ENCODE results near the gene MAMLD1.

Gene MAMLD1

DNA sequence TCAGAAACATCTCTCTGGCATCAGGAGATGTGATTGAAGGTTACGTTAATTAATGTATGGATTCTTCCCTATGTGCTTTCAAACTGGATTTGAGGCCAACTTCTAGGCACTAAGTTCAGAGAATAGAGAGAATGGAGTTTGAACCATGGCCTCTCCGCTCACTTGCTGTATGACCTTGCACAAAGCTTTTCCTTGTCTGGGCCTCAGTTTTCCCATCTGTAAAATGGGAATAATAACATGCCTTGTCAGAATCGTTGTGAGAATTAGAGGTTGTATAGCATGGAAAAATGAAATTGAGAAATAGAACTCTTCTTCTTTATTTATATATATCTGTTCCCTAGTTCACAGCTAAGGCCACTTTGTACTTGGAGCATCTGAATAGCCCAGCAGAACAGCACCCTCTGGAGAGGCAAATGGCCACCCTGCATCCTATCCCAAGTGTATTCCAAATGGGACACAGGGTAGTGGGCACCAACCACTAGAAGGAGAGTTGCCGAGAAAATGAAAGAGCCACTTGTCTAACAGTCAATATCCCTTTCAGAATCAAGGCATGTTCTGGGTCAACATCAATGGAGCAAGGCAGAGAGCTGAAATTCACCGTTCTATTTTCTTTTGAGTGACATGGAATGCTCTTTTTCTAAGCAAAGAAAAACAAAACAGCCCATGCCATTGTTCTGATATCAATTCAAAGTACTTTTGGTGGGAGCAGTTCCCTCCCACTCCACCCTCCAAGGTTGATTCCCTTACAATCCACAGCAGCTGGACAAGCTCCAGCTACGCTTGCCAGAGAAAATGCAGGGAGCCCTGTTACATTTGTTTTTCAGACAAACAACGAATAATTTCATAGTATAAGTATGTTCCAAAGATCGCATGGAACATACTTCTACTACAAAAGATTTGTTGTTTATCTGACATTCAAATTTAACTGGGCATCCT is 182.0 kb downstream of the MAMLD1 start:
- Histone ChIP-seq H3K4me3 (ENCODE audit: low read depth in 1 of 5, low read length in 5 of 5) (no peak overlapping the region), H3K27me3 (ENCODE audit: control insufficient read depth in 5 of 5, insufficient read depth in 4 of 5, low read length in 5 of 5) (peaks cover 0 to 7% (median 4%) of the 10 kb centered on the region in 5 donors), H3K9ac (ENCODE audit: low read length in 5 of 5) (no peak overlapping the region), H3K4me1 (ENCODE audit: control insufficient read depth in 5 of 5, insufficient read depth in 5 of 5, low read length in 5 of 5) (peaks cover 0 to 27% (median 12%) of the 10 kb centered on the region in 5 donors), H3K9me3 (ENCODE audit: control insufficient read depth in 5 of 5, low read length in 5 of 5) (peaks cover 0 to under 1% (median 0%) of the 10 kb centered on the region in 5 donors), H3K36me3 (ENCODE audit: control insufficient read depth in 5 of 5, insufficient read depth in 5 of 5, low read length in 5 of 5) (no peaks in the 10 kb centered on the region), H3K27ac (ENCODE audit: low read depth, low read length) (no peak overlapping the region)

- peak overlapping the region in 2 of 5 donors; percentile 41 to 62 for H3K4me3 ChIP-seq (ENCODE audit: low read depth in 1 of 5, low read length in 5 of 5)
- no peaks in the 10 kb centered on the region for H3K9me3 ChIP-seq (ENCODE audit: control insufficient read depth in 5 of 5, low read length in 5 of 5)
- H3K4me1 ChIP-seq (ENCODE audit: control insufficient read depth in 5 of 5, insufficient read depth in 5 of 5, low read length in 5 of 5), result peaks cover 0 to 27% (median 12%) of the 10 kb centered on the region in 5 donors
- H3K36me3 ChIP-seq (ENCODE audit: control insufficient read depth in 5 of 5, insufficient read depth in 5 of 5, low read length in 5 of 5), result no peaks in the 10 kb centered on the region
- peak overlapping the region; percentile 38 for H3K27ac ChIP-seq (ENCODE audit: low read depth, low read length)
- H3K27me3 ChIP-seq (ENCODE audit: control insufficient read depth in 5 of 5, insufficient read depth in 4 of 5, low read length in 5 of 5), result peaks cover 0 to 7% (median 4%) of the 10 kb centered on the region in 5 donors
- no peak overlapping the region for H3K9ac ChIP-seq (ENCODE audit: low read length in 5 of 5)
These were observed 183.6 kb downstream of the MAMLD1 start for GRCh38 chrX:150546711-150547153.

DNA sequence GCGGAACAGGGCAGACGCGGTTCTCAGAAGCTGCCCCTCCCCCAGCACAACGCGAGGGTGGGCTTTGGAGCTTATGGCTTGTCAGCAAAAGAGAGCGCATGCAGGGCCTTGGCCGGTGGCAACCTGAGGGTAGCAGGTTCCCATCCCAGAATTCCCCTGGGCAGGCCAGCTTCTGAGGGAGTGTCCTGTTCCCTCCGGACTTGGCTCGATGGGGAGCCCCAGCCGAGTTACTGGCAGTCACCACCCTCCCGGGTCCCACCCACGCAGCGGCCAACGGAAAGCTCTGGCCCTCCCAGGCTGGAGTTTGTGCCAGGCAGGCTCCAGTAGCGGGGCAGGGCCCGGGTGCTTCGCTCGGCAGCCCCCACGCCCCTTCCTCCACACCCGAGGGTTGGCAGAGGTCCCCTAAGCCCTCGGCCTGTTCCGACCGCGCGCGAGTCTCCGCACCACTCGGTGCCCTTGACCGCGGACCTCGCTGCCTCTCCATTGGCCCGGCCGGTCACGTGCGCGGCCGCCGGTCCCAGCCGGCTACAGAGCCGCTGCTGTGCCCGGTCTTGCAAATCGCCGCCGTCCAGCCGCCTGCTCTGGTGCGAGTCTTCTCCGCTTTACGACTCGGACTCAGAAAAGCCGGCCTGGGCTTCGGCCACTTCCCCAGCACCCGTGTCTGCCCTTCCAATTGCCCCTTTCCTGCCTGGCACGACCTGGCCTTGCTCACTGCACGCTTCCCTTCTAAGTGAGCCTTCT is 184.4 kb downstream of the MAMLD1 start:
- H3K4me1 ChIP-seq (ENCODE audit: control insufficient read depth in 5 of 5, insufficient read depth in 5 of 5, low read length in 5 of 5), result peaks cover 0 to 27% (median 12%) of the 10 kb centered on the region in 5 donors
- peak overlapping the region; percentile 38 for H3K27ac ChIP-seq (ENCODE audit: low read depth, low read length)
- peaks cover 0 to 7% (median 4%) of the 10 kb centered on the region in 5 donors for H3K27me3 ChIP-seq (ENCODE audit: control insufficient read depth in 5 of 5, insufficient read depth in 4 of 5, low read length in 5 of 5)
- no peaks in the 10 kb centered on the region for H3K36me3 ChIP-seq (ENCODE audit: control insufficient read depth in 5 of 5, insufficient read depth in 5 of 5, low read length in 5 of 5)
- H3K9me3 ChIP-seq (ENCODE audit: control insufficient read depth in 5 of 5, low read length in 5 of 5), result no peaks in the 10 kb centered on the region
- peak overlapping the region in 3 of 5 donors; percentile 29 to 59 (median 31) for H3K9ac ChIP-seq (ENCODE audit: low read length in 5 of 5)
- peak overlapping the region; percentile 28 to 62 (median 41) for H3K4me3 ChIP-seq (ENCODE audit: low read depth in 1 of 5, low read length in 5 of 5)

GRCh38 chrX:150548251-150548650 is 185.1 kb downstream of the MAMLD1 start:
- H3K9me3 ChIP-seq (ENCODE audit: control insufficient read depth in 5 of 5, low read length in 5 of 5), result no peaks in the 10 kb centered on the region
- peak overlapping the region in 2 of 5 donors; percentile 31 to 59 for H3K9ac ChIP-seq (ENCODE audit: low read length in 5 of 5)
- no peak overlapping the region for H3K27ac ChIP-seq (ENCODE audit: low read depth, low read length)
- peaks cover 0 to 27% (median 12%) of the 10 kb centered on the region in 5 donors for H3K4me1 ChIP-seq (ENCODE audit: control insufficient read depth in 5 of 5, insufficient read depth in 5 of 5, low read length in 5 of 5)
- peak overlapping the region in 3 of 5 donors; percentile 41 to 62 (median 49) for H3K4me3 ChIP-seq (ENCODE audit: low read depth in 1 of 5, low read length in 5 of 5)
- no peaks in the 10 kb centered on the region for H3K36me3 ChIP-seq (ENCODE audit: control insufficient read depth in 5 of 5, insufficient read depth in 5 of 5, low read length in 5 of 5)
- H3K27me3 ChIP-seq (ENCODE audit: control insufficient read depth in 5 of 5, insufficient read depth in 4 of 5, low read length in 5 of 5), result peaks cover 0 to 7% (median 4%) of the 10 kb centered on the region in 5 donors

- no peaks in the 10 kb centered on the region for H3K36me3 ChIP-seq (ENCODE audit: control insufficient read depth in 5 of 5, insufficient read depth in 5 of 5, low read length in 5 of 5)
- H3K4me3 ChIP-seq (ENCODE audit: low read depth in 1 of 5, low read length in 5 of 5), result no peak overlapping the region
- H3K27ac ChIP-seq (ENCODE audit: low read depth, low read length), result no peak overlapping the region
- no peak overlapping the region for H3K9ac ChIP-seq (ENCODE audit: low read length in 5 of 5)
- H3K9me3 ChIP-seq (ENCODE audit: control insufficient read depth in 5 of 5, low read length in 5 of 5), result no peaks in the 10 kb centered on the region
- peaks cover 0 to 7% (median 4%) of the 10 kb centered on the region in 5 donors for H3K27me3 ChIP-seq (ENCODE audit: control insufficient read depth in 5 of 5, insufficient read depth in 4 of 5, low read length in 5 of 5)
- peaks cover 0 to 27% (median 12%) of the 10 kb centered on the region in 5 donors for H3K4me1 ChIP-seq (ENCODE audit: control insufficient read depth in 5 of 5, insufficient read depth in 5 of 5, low read length in 5 of 5)
These were observed 185.6 kb downstream of the MAMLD1 start for GRCh38 chrX:150548684-150549083.

DNA sequence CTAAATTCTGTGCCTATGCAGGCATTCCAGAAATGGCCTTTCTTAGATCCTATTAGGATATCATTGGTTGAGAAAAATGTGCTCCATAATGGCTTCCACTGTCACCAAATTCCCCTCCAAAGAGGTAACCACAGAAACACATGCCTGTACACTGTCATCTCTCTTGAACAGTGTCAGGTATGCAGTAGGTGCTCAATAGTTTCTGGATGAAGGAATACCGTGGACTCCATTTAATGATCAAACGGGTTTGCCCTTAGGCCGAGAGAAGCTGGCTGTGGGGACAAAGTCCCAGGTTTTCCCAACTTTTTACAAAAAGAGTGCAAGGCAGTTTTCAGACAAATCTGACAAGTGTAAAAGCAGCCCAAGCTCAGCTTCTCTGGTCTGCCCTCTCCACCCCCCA is 188.8 kb downstream of the MAMLD1 start:
- Histone ChIP-seq H3K27ac (ENCODE audit: low read depth, low read length) (no peak overlapping the region), H3K4me1 (ENCODE audit: control insufficient read depth in 5 of 5, insufficient read depth in 5 of 5, low read length in 5 of 5) (peaks cover 0 to 16% (median 10%) of the 10 kb centered on the region in 5 donors), H3K9me3 (ENCODE audit: control insufficient read depth in 5 of 5, low read length in 5 of 5) (no peaks in the 10 kb centered on the region), H3K9ac (ENCODE audit: low read length in 5 of 5) (no peak overlapping the region), H3K4me3 (ENCODE audit: low read depth in 1 of 5, low read length in 5 of 5) (no peak overlapping the region), H3K27me3 (ENCODE audit: control insufficient read depth in 5 of 5, insufficient read depth in 4 of 5, low read length in 5 of 5) (peaks cover 0 to 7% (median 4%) of the 10 kb centered on the region in 5 donors), H3K36me3 (ENCODE audit: control insufficient read depth in 5 of 5, insufficient read depth in 5 of 5, low read length in 5 of 5) (no peaks in the 10 kb centered on the region)

DNA sequence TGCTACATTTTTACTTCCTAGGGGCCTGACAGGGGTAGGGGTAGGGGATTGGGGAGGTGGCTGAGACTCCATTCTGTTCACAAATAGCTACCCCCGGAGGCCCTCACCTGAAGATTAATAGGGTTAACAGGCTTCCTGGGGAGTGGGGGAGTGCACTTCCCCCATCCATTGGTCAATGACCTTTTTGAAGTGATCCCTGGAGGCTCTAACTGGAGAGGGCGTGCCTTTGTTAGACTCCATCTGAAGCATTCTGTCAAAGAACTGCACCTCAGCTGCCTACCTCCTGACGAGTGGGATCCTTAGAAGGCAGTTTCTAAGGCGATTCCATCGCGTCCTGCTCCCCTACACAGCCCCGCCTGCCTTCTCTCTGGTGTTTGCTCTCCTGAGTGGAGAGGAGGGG is 195.3 kb downstream of the MAMLD1 start:
- Histone ChIP-seq H3K4me3 (ENCODE audit: low read depth in 1 of 5, low read length in 5 of 5) (no peak overlapping the region), H3K27me3 (ENCODE audit: control insufficient read depth in 5 of 5, insufficient read depth in 4 of 5, low read length in 5 of 5) (peaks cover 0 to 5% (median 3%) of the 10 kb centered on the region in 5 donors), H3K27ac (ENCODE audit: low read depth, low read length) (no peak overlapping the region), H3K9me3 (ENCODE audit: control insufficient read depth in 5 of 5, low read length in 5 of 5) (no peaks in the 10 kb centered on the region), H3K9ac (ENCODE audit: low read length in 5 of 5) (no peak overlapping the region), H3K36me3 (ENCODE audit: control insufficient read depth in 5 of 5, insufficient read depth in 5 of 5, low read length in 5 of 5) (no peaks in the 10 kb centered on the region), H3K4me1 (ENCODE audit: control insufficient read depth in 5 of 5, insufficient read depth in 5 of 5, low read length in 5 of 5) (no peaks in the 10 kb centered on the region)
